ENCODE measurements around the gene TMA7B.

TMA7B gene

DNA sequence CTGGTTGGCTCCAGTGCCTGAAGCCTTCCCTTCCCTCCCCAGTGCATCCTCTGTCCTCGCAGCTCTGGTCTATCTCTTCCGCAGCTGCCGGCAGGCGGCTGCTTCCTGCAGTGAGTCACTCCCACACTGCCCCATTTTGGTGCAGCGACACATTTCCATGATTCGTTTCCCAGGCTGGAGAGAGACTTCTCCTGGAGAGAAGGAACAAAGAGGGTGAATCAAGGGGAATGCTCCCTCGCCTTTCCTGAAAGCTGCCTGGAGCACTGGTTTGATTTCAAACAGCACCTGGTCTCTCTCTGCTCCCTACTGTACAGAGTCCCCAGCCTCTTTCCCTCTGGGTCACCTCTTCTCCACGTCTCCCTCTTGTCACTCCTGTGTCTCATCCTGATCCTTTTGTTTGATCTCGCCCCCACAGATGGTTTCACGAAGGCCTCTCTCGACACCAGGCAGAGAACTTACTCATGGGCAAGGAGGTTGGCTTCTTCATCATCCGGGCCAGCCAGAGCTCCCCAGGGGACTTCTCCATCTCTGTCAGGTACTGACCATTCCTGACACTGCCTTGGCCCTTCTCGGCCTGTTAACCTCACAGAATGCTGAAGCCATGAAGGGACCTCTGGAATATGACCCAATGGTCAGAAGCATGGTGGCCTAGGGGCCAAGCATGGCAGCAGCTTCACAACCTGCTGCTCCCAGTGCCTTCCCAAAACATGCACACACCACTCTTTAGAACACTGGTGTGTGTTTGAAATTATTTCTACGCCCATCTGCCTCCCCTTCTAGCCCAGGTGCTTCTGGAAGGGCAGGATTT lies at the start of gene TMA7B:
Gene TMA7B (plus strand): TSS at position 758 of the 808 bp plus-strand sequence. CDS start 3,978 bp downstream, outside the sequence.
- Histone ChIP-seq H3K36me3 (ENCODE audit: control insufficient read depth in 1 of 2, insufficient read depth in 2 of 2, low read length in 2 of 2) (no peaks in the 10 kb centered on the region), H3K27ac (ENCODE audit: low read depth, low read length) (no peak within 1 kb of the TSS), H3K9me3 (ENCODE audit: control insufficient read depth in 1 of 2, low read length in 2 of 2) (no peaks in the 10 kb centered on the region), H3K4me3 (ENCODE audit: low read depth in 1 of 2, low read length in 2 of 2) (no peak within 1 kb of the TSS), H3K4me1 (ENCODE audit: control insufficient read depth in 1 of 2, insufficient read depth in 2 of 2, low read length in 2 of 2) (peaks cover 4 to 22% of the 10 kb centered on the region in 2 donors), H3K9ac (ENCODE audit: low read depth in 1 of 2, low read length in 2 of 2) (no peak within 1 kb of the TSS), H3K27me3 (ENCODE audit: control insufficient read depth in 1 of 2, insufficient read depth in 2 of 2, low read length in 2 of 2) (peaks cover 4 to 6% of the 10 kb centered on the region in 2 donors)

DNA sequence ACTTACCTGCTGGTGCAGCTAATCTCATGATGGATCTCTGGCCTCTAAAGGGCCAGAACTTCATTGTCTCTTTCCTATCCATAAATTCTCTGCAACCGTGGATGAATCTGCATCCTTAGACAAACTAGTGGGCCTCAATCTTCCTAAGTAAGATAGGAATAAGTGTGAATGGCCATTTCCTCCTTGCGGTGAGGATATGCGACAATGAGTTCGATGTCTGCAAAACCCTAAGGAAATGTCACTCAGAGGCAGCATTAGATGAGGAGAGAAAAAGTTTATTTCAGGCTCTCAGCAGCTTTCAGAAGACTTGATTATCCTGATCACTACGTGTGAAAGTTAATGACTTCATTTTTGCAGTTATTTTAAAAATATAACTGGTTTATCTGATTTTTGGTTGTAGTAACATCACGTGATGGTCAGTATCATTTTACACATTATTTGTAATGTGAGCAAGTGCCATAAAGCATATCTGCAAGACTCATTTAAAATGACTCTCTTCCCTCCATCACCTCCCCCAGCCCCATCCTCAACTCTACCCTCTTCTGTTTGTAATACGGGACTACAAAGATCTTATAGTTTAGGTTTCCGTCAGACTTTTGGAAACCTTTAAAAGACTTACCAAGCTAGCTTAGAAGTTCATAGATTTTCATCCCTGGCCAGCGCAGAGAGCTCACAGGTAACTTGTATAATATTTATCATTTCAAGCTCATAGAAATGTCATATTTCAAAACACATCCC lies 49.2 kb upstream of the TMA7B start:
- H3K9ac ChIP-seq (ENCODE audit: low read depth in 1 of 2, low read length in 2 of 2) = no peak overlapping the region
- H3K4me1 ChIP-seq (ENCODE audit: control insufficient read depth in 1 of 2, insufficient read depth in 2 of 2, low read length in 2 of 2) = no peaks in the 10 kb centered on the region
- H3K27me3 ChIP-seq (ENCODE audit: control insufficient read depth in 1 of 2, insufficient read depth in 2 of 2, low read length in 2 of 2) = no peaks in the 10 kb centered on the region
- no peak overlapping the region for H3K4me3 ChIP-seq (ENCODE audit: low read depth in 1 of 2, low read length in 2 of 2)
- no peaks in the 10 kb centered on the region for H3K36me3 ChIP-seq (ENCODE audit: control insufficient read depth in 1 of 2, insufficient read depth in 2 of 2, low read length in 2 of 2)
- H3K27ac ChIP-seq (ENCODE audit: low read depth, low read length) = no peak overlapping the region
- no peaks in the 10 kb centered on the region for H3K9me3 ChIP-seq (ENCODE audit: control insufficient read depth in 1 of 2, low read length in 2 of 2)

DNA sequence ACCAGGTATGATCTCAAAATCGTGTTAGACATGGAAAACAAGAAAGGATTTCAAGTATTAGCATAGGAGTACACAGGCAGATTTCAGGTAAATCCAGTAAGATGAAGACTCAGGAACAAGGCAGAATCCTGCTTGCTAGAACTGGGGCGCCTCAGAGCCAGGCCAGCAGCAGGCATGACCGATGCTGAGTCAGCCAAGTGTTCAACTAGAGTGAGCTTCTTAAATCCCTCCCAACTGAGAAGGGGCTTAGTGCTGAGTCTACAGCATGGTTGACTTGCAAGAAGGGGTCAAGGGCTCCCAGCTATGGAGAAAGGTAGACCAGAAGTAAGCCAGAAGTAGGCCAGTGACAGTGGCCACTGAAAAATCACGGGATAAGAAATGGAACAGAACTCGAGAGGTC lies 46.9 kb upstream of the TMA7B start:
- H3K27ac ChIP-seq (ENCODE audit: low read depth, low read length) = no peak overlapping the region
- H3K36me3 ChIP-seq (ENCODE audit: control insufficient read depth in 1 of 2, insufficient read depth in 2 of 2, low read length in 2 of 2) = no peaks in the 10 kb centered on the region
- no peaks in the 10 kb centered on the region for H3K9me3 ChIP-seq (ENCODE audit: control insufficient read depth in 1 of 2, low read length in 2 of 2)
- no peak overlapping the region for H3K9ac ChIP-seq (ENCODE audit: low read depth in 1 of 2, low read length in 2 of 2)
- no peaks in the 10 kb centered on the region for H3K27me3 ChIP-seq (ENCODE audit: control insufficient read depth in 1 of 2, insufficient read depth in 2 of 2, low read length in 2 of 2)
- H3K4me1 ChIP-seq (ENCODE audit: control insufficient read depth in 1 of 2, insufficient read depth in 2 of 2, low read length in 2 of 2) = no peaks in the 10 kb centered on the region
- H3K4me3 ChIP-seq (ENCODE audit: low read depth in 1 of 2, low read length in 2 of 2) = no peak overlapping the region

DNA sequence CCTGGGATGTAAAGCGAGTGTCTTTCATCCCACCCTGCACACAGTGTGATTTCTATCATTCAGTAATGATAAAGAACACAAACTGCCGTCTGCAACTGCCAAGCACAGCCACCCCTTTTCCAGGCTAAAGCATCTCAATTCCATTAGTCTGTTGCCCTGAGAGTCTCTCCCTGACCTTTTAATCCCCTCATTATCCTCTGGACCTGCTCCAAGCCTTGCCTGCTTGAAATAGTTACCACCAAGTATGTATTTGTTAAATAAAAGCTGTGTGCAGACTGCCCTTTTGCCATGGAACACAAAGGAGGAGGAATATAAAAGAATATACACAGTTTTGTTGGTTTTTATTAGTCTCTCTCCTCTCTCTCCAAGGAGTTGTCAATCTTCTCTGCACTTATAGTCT lies 46.3 kb upstream of the TMA7B start:
- H3K4me1 ChIP-seq (ENCODE audit: control insufficient read depth in 1 of 2, insufficient read depth in 2 of 2, low read length in 2 of 2) = no peaks in the 10 kb centered on the region
- H3K4me3 ChIP-seq (ENCODE audit: low read depth in 1 of 2, low read length in 2 of 2) = no peak overlapping the region
- no peak overlapping the region for H3K9ac ChIP-seq (ENCODE audit: low read depth in 1 of 2, low read length in 2 of 2)
- no peaks in the 10 kb centered on the region for H3K27me3 ChIP-seq (ENCODE audit: control insufficient read depth in 1 of 2, insufficient read depth in 2 of 2, low read length in 2 of 2)
- no peaks in the 10 kb centered on the region for H3K9me3 ChIP-seq (ENCODE audit: control insufficient read depth in 1 of 2, low read length in 2 of 2)
- H3K27ac ChIP-seq (ENCODE audit: low read depth, low read length) = no peak overlapping the region
- no peaks in the 10 kb centered on the region for H3K36me3 ChIP-seq (ENCODE audit: control insufficient read depth in 1 of 2, insufficient read depth in 2 of 2, low read length in 2 of 2)

DNA sequence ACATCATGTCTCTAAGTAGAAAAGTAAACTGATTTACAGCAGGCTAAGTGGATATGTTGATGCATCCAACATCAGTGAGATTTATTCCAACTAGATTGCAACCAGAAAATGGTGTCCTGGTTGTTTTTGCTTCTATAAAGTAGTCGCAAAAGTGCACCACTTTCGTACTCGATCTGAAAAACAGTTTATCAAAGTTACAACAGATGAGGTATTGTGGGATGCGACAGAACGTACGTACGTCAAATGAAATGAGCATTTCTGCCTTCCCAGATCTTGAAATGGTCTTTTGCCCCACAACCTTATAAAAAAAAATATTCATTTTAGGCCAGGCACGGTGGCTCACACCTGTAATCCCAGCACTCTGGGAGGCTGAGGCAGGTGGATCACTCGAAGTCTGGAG lies 45.6 kb upstream of the TMA7B start:
- Histone ChIP-seq H3K36me3 (ENCODE audit: control insufficient read depth in 1 of 2, insufficient read depth in 2 of 2, low read length in 2 of 2) (no peaks in the 10 kb centered on the region), H3K27me3 (ENCODE audit: control insufficient read depth in 1 of 2, insufficient read depth in 2 of 2, low read length in 2 of 2) (peaks cover 0 to under 1% of the 10 kb centered on the region in 2 donors), H3K27ac (ENCODE audit: low read depth, low read length) (no peak overlapping the region), H3K4me1 (ENCODE audit: control insufficient read depth in 1 of 2, insufficient read depth in 2 of 2, low read length in 2 of 2) (no peaks in the 10 kb centered on the region), H3K9ac (ENCODE audit: low read depth in 1 of 2, low read length in 2 of 2) (no peak overlapping the region), H3K4me3 (ENCODE audit: low read depth in 1 of 2, low read length in 2 of 2) (no peak overlapping the region), H3K9me3 (ENCODE audit: control insufficient read depth in 1 of 2, low read length in 2 of 2) (no peaks in the 10 kb centered on the region)

DNA sequence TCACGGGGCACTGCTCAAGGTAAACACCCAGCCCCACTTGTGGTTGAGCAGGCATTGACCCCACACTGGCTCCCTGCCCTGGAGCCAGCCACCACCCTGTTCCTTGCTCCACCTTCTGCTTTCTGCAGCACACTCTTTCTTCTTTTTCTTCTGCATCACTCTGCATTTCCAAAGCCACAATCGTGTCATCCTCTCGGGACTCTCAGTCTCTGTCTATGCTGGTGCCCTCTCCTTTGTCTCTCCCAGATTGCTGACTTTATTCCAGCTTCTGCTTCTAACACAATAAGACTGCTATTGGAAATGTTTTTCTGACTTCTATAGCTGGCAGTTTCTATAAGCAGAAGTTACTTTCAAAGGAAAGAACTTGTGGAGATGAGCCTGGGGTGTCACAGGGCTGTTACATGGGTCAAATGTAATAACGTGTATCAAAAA lies 44.9 kb upstream of the TMA7B start:
- H3K27ac ChIP-seq (ENCODE audit: low read depth, low read length) = no peak overlapping the region
- no peak overlapping the region for H3K9ac ChIP-seq (ENCODE audit: low read depth in 1 of 2, low read length in 2 of 2)
- no peaks in the 10 kb centered on the region for H3K4me1 ChIP-seq (ENCODE audit: control insufficient read depth in 1 of 2, insufficient read depth in 2 of 2, low read length in 2 of 2)
- H3K36me3 ChIP-seq (ENCODE audit: control insufficient read depth in 1 of 2, insufficient read depth in 2 of 2, low read length in 2 of 2) = no peaks in the 10 kb centered on the region
- H3K27me3 ChIP-seq (ENCODE audit: control insufficient read depth in 1 of 2, insufficient read depth in 2 of 2, low read length in 2 of 2) = peaks cover 3 to 7% of the 10 kb centered on the region in 2 donors
- no peaks in the 10 kb centered on the region for H3K9me3 ChIP-seq (ENCODE audit: control insufficient read depth in 1 of 2, low read length in 2 of 2)
- no peak overlapping the region for H3K4me3 ChIP-seq (ENCODE audit: low read depth in 1 of 2, low read length in 2 of 2)

DNA sequence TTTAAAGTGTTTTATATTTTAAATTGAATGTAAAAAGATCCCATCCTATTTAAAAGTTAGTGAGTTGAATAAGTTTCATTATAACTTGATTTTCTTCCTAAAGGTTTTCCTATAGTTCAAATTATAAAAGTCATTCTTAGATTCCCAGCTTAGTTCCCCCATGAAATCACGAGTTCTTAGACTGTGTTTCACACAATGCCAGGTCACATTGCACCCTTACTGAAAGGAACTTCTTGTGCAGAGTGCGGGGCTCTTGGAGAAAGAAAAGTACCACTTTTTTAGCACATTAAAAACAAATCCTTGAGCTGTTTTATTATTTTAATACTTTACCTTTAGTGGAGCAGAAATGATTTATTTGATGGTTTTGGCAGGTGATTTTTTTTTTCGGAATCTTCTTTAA lies 43.7 kb upstream of the TMA7B start:
- no peaks in the 10 kb centered on the region for H3K9me3 ChIP-seq (ENCODE audit: control insufficient read depth in 1 of 2, low read length in 2 of 2)
- H3K4me3 ChIP-seq (ENCODE audit: low read depth in 1 of 2, low read length in 2 of 2) = no peak overlapping the region
- H3K27me3 ChIP-seq (ENCODE audit: control insufficient read depth in 1 of 2, insufficient read depth in 2 of 2, low read length in 2 of 2) = peaks cover 3 to 9% of the 10 kb centered on the region in 2 donors
- no peaks in the 10 kb centered on the region for H3K4me1 ChIP-seq (ENCODE audit: control insufficient read depth in 1 of 2, insufficient read depth in 2 of 2, low read length in 2 of 2)
- no peaks in the 10 kb centered on the region for H3K36me3 ChIP-seq (ENCODE audit: control insufficient read depth in 1 of 2, insufficient read depth in 2 of 2, low read length in 2 of 2)
- H3K9ac ChIP-seq (ENCODE audit: low read depth in 1 of 2, low read length in 2 of 2) = no peak overlapping the region
- H3K27ac ChIP-seq (ENCODE audit: low read depth, low read length) = no peak overlapping the region

DNA sequence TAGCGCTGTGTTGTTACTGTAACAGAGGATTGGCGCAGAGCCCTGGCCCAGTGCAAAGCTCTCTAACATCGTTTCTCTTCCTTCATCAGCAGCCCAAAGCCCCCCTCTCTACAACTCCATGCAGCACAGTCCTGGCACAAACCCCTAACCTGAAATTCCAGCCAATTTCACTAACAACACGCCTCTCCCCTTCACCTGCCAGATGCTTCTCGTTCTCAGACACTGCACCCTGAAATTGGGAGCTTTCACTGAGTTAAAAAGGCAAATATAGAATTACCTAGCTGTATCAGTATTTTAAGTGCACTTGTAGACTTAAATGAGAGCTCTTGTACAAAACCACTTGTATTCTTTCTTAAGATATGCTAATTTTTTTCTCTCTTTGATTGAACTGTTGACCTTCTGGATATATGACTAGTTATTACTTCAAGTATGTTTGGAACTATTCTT lies 43.0 kb upstream of the TMA7B start:
- Histone ChIP-seq H3K9ac (ENCODE audit: low read depth in 1 of 2, low read length in 2 of 2) (no peak overlapping the region), H3K27ac (ENCODE audit: low read depth, low read length) (no peak overlapping the region), H3K4me1 (ENCODE audit: control insufficient read depth in 1 of 2, insufficient read depth in 2 of 2, low read length in 2 of 2) (no peaks in the 10 kb centered on the region), H3K4me3 (ENCODE audit: low read depth in 1 of 2, low read length in 2 of 2) (no peak overlapping the region), H3K36me3 (ENCODE audit: control insufficient read depth in 1 of 2, insufficient read depth in 2 of 2, low read length in 2 of 2) (no peaks in the 10 kb centered on the region), H3K9me3 (ENCODE audit: control insufficient read depth in 1 of 2, low read length in 2 of 2) (no peaks in the 10 kb centered on the region), H3K27me3 (ENCODE audit: control insufficient read depth in 1 of 2, insufficient read depth in 2 of 2, low read length in 2 of 2) (peaks cover 3 to 9% of the 10 kb centered on the region in 2 donors)

DNA sequence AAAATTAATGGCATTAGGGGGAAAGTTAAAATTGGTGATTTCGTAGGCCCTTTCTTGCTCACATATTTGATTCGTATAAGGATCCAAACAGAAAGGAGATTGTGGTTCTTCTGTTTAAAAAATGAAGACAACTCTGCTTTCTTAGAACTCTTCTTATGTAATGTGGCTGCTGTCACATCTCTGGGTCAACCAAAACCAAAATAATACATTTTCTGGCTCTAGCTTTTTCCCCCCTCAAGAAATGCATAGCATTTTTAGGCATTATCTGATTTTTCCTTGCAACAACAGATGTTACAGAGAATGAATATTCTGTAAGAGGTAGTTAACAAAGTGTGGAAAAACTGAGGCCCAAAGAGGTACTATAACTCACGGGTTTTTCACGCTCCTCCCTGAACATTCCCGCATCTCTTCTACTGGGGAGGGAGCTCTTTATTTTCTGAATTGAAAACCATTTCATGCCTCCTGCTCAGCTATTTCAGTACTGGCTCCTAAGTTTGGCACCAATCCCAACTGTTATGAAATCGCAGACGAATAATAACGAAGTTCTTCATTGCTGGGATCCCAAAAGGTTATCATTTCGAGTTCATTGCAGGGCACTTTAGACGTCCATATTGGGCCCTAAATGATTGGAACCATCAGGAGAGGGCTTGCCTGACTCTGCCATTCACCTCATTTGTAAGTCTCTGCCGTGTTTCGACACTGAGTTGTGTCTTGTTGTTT lies 42.3 kb upstream of the TMA7B start:
- no peak overlapping the region for H3K4me3 ChIP-seq (ENCODE audit: low read depth in 1 of 2, low read length in 2 of 2)
- no peak overlapping the region for H3K9ac ChIP-seq (ENCODE audit: low read depth in 1 of 2, low read length in 2 of 2)
- no peaks in the 10 kb centered on the region for H3K9me3 ChIP-seq (ENCODE audit: control insufficient read depth in 1 of 2, low read length in 2 of 2)
- H3K4me1 ChIP-seq (ENCODE audit: control insufficient read depth in 1 of 2, insufficient read depth in 2 of 2, low read length in 2 of 2) = no peaks in the 10 kb centered on the region
- no peaks in the 10 kb centered on the region for H3K36me3 ChIP-seq (ENCODE audit: control insufficient read depth in 1 of 2, insufficient read depth in 2 of 2, low read length in 2 of 2)
- H3K27me3 ChIP-seq (ENCODE audit: control insufficient read depth in 1 of 2, insufficient read depth in 2 of 2, low read length in 2 of 2) = peaks cover 3 to 9% of the 10 kb centered on the region in 2 donors
- H3K27ac ChIP-seq (ENCODE audit: low read depth, low read length) = no peak overlapping the region

All from duodenal mucosa (tissue), 2 donors.